Measurements from ENCODE around the gene RILPL1. TPM values are rescaled to one million over a fixed set of nuclear protein-coding genes. Genes with fewer than 3 reads are reported as not detected.
"Not testable (repeated sequence)": the region's sequence is repeated elsewhere in the genome, so short reads cannot be mapped to it uniquely, and the experiment has no call there.

Gene RILPL1
- total and polyA plus RNA-seq, 8 donors, result 2.7 to 42.3 (median 7.5) TPM

- no peaks in the 10 kb centered on the region for H3K9me3 ChIP-seq
- no peak overlapping the region for H3K27ac ChIP-seq
- peaks cover 0 to 48% (median 30%) of the 10 kb centered on the region in 4 donors for H3K36me3 ChIP-seq
- no peak overlapping the region for H3K4me3 ChIP-seq
- intact Hi-C loops (cut with DNase I; ENCODE audit: low total_unique reads), result no loop called here
- WGBS, 5 donors, result 91 to 93% (median 91%) methylated on average over 15 to 18 of the region's 18 CpGs
- no peaks in the 10 kb centered on the region for H3K4me1 ChIP-seq
- H3K27me3 ChIP-seq, result no peaks in the 10 kb centered on the region
- DNase-seq, result no peak
- TF ChIP-seq POLR2AphosphoS5 (IDR thresholded peaks at IDR 0.05) (no peak), EP300 (IDR thresholded peaks at IDR 0.05) (no peak), CTCF (IDR thresholded peaks at IDR 0.05) (no peak), POLR2A (IDR thresholded peaks at IDR 0.05) (no peak)
Measured at GRCh38 chr12:123494124-123494851, 39.2 kb downstream of the RILPL1 start.

- intact Hi-C loops (cut with DNase I; ENCODE audit: low total_unique reads); H3K9me3 ChIP-seq; DNase-seq; H3K27ac ChIP-seq; H3K4me3 ChIP-seq; H3K4me1 ChIP-seq; H3K27me3 ChIP-seq: not testable (repeated sequence)
- 74 to 80% (median 77%) methylated on average over 6 to 7 of the region's 7 CpGs for whole genome bisulfite sequencing, 5 donors
- peaks cover 0 to 30% (median 13%) of the 10 kb centered on the region in 4 donors for H3K36me3 ChIP-seq
Measured at GRCh38 chr12:123492339-123493039, 41.0 kb downstream of the RILPL1 start.

GRCh38 chr12:123491481-123491880 lies 42.0 kb downstream of the RILPL1 start:
- Histone ChIP-seq H3K9me3 (no peaks in the 10 kb centered on the region), H3K27ac (no peak overlapping the region), H3K36me3 (peaks cover 0 to 20% (median 4%) of the 10 kb centered on the region in 4 donors), H3K4me1 (no peaks in the 10 kb centered on the region), H3K27me3 (no peaks in the 10 kb centered on the region), H3K4me3 (no peak overlapping the region)
- no peak for DNase-seq
- 90 to 94% (median 91%) methylated on average over 13 of the region's 13 CpGs for WGBS, 5 donors
- intact Hi-C loops (cut with DNase I; ENCODE audit: low total_unique reads), result no loop called here
- TF ChIP-seq EP300 (IDR thresholded peaks at IDR 0.05) (no peak), CTCF (IDR thresholded peaks at IDR 0.05) (no peak), POLR2A (IDR thresholded peaks at IDR 0.05) (no peak)

GRCh38 chr12:123491056-123491455 lies 42.5 kb downstream of the RILPL1 start:
- no peak for TF ChIP-seq POLR2A (IDR thresholded peaks at IDR 0.05)
- DNase-seq, result no peak
- Histone ChIP-seq H3K27me3 (no peaks in the 10 kb centered on the region), H3K9me3 (no peaks in the 10 kb centered on the region), H3K36me3 (peaks cover 0 to 16% (median under 1%) of the 10 kb centered on the region in 4 donors), H3K27ac (no peak overlapping the region), H3K4me1 (no peaks in the 10 kb centered on the region), H3K4me3 (no peak overlapping the region)
- WGBS, 5 donors, result 83 to 90% (median 86%) methylated on average over 8 to 11 of the region's 11 CpGs; no CpG with 5 or more reads in 1 of the 5 donors
- intact Hi-C loops (cut with DNase I; ENCODE audit: low total_unique reads), result no loop called here

- H3K4me3 ChIP-seq, result no peak overlapping the region
- no peak for DNase-seq
- no peak overlapping the region for H3K27ac ChIP-seq
- TF ChIP-seq CTCF (IDR thresholded peaks at IDR 0.05) (no peak), POLR2AphosphoS5 (IDR thresholded peaks at IDR 0.05) (no peak), EP300 (IDR thresholded peaks at IDR 0.05) (no peak), POLR2A (IDR thresholded peaks at IDR 0.05) (no peak)
- no peaks in the 10 kb centered on the region for H3K9me3 ChIP-seq
- intact Hi-C loops (cut with DNase I; ENCODE audit: low total_unique reads), result no loop called here
- 47 to 75% (median 56%) methylated on average over 5 of the region's 5 CpGs for WGBS, 5 donors
- no peaks in the 10 kb centered on the region for H3K27me3 ChIP-seq
- H3K4me1 ChIP-seq, result no peaks in the 10 kb centered on the region
- H3K36me3 ChIP-seq, result peaks cover 0 to 11% (median 0%) of the 10 kb centered on the region in 4 donors
Measured at GRCh38 chr12:123490089-123490488, 43.4 kb downstream of the RILPL1 start.
